ENCODE results near the gene C19orf25.
"Not testable (repeated sequence)": the region's sequence is repeated elsewhere in the genome, so short reads cannot be mapped to it uniquely, and the experiment has no call there.

The C19orf25 gene

DNA sequence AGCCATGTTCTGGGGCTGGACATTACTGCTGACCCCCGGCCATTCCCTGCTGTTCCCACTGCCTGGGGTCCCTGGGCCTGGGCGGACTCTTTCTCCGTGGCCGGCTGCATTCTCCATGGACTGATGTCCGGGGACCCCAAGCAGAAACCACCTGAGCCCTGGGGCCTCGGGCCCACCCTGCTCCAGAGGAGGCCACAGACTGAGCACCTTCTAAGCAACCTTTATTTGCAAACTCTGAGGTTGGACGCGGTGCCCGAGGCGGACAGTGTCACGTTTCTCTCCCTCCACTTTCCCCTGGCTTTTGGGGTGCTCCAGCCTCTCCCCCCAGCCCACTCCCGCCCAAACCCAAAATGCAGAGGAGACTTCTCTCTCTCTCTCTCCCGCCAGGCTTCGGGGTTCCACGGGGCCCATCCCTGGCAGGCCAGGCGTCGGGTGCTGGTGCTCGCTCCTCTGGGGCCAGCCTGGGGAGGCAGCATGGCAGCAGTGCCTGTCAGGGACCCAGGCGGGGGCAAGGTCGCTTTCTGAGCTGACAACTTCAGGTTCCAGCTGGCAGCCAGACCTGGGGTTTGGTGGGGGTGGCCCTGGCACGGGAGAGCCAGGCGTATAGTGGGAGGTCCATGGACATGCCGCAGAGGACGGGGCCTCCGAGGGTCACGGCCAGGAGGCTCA is 2.3 kb upstream of the C19orf25 start:
- DNase-seq: no peak

DNA sequence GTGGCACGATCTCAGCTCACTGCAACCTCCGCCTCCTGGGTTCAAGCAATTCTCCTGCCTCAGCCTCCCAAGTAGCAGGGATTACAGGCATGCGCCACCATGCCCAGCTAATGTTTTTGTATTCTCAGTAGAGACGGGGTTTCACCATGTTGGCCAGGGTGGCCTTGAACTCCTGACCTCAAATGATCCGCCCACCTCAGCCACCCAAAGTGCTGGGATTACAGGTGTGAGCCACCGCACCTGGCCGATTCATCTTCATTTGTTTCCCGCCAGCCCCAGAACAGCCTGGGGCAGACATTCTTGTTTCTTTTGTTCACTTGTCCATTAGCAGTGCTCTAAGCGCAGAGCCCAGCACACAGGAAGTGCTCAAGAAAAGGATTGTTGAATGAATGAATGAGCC is 2.0 kb downstream of the C19orf25 start:
- DNase-seq: not testable (repeated sequence)

DNA sequence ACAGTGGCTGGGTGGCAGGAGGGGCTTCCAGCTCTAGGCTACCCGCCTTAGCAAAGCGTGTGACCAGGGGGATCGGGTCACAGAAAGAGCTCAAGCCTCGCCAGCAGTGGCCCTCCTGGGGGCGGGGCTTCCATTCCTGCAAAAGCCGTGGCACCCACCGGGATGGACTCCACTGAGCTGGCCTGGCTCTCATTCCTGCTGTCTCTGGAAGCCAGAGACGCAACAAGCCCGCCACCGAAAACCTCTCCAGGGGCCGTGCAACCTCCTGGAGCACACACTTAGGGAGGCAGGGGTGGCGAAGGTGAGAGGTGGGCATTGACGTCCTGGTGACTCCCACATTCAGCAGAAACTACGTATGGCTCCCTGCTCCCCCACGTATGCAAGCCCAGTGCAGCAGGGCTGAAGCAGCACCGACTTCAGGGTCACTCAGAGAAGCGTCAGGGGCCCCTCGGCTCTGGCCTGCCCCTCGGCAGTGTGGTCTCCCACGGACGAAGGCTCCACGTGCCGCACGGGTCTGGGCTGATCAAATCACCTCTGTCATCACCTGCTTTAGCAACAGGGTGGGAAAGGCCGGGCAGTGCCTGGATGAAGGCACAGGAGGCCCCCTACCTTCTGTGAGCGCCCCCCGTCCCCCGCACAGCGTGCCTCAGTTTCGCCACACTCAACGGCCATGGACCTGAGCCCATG is 3.1 kb downstream of the C19orf25 start:
- DNase-seq: no peak

DNA sequence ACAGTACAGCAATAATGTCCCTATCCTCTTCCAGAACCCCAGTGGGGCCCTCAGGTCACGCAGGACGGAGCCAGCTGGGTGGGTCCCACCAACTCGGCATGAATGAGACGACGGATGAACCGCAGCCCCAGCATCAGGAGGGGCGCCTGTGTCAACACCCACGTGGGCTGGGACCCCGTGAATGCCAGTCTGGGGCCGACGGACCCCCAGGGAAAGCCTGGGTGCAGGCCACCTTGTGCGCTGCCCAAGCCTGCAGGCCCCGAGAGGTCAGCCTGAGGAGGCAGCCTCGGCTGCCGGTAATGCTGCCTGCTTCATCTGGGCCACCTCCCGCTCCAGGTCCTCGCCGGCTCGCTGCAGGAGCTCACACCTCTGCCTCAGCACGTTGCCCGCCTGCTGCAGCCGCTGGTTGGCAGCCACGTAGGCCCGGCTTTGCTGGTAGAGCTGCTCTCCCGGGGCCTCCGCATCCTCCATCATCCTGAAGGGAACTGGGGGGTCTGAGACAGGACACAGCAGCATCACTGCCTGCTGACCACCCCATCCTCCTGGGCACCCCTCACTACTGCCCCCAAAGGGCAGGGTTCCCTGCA is 4.2 kb downstream of the C19orf25 start:
- no peak for DNase-seq

DNA sequence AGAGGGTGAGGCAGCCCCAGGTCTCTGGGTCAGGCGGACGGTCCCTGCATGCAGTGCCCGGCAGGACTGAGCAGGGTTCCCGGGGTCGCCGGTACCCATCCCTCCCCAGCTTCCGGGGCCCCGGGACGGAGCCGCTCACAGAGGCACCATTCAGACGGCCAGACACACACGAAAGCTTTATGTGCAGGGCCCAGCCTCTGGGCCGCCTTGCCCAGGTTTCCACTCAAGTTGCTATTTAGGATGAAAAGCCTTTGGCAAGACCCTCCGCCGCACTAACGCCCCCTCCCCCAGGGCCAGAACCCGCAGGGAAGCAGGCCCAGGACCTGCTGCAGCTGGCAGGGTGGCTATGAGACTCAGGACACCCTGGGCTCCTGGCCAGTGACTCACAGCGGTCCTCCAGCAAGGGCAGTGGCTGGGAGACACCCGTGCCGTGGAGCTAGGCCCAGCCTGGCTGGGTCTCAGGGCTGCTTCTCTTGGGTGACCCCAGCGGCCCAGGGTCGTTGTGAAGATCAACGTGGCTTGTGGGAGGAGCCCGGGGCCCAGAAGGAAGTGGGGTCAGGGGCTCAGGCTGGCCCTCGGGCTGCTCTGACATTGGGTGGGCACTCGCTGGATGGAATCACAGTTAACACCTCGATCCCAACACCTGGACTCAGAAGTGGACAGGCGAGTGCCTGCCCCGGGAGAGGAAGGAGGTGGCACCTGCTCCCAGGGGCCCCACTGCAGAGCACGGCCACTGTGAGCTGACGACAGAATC is 4.8 kb downstream of the C19orf25 start:
- no peak for DNase-seq

DNA sequence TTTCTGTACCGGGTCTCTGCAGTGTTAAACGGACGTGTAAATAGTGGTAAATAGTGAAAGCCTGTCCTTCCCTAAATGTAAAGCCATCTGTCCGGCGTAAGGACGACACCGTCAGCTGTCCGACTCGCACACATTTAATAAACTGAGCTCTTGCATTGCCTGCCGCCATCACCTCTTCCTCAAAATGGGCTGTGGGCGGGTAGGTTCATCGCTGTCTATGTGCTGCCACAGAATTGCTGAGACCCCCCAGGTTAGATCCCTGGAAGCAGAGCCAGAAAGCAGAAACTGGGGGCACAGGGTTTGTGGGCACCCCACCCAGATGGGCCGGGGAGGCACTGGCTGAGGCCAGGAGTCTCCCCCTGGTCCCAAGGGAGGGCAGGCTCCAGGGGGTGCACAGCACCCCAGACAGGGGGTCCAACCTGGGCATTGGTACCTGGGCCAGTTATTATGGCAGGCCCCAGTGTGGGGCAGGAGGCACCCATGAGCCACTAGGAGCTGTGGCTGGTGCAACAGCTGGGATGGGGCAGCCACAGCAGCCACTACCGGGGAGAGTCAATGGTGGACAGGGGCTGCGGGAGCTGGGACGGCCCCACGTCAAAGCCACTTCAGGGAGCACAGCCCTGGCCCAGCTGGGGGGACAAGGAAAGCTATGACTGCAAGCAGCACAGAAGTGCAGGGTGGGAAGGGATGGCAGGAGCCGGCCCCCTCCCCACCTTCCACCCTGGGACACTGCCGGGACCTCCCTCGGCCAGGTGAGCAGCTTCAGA is 5.7 kb downstream of the C19orf25 start:
- DNase-seq: no peak

DNA sequence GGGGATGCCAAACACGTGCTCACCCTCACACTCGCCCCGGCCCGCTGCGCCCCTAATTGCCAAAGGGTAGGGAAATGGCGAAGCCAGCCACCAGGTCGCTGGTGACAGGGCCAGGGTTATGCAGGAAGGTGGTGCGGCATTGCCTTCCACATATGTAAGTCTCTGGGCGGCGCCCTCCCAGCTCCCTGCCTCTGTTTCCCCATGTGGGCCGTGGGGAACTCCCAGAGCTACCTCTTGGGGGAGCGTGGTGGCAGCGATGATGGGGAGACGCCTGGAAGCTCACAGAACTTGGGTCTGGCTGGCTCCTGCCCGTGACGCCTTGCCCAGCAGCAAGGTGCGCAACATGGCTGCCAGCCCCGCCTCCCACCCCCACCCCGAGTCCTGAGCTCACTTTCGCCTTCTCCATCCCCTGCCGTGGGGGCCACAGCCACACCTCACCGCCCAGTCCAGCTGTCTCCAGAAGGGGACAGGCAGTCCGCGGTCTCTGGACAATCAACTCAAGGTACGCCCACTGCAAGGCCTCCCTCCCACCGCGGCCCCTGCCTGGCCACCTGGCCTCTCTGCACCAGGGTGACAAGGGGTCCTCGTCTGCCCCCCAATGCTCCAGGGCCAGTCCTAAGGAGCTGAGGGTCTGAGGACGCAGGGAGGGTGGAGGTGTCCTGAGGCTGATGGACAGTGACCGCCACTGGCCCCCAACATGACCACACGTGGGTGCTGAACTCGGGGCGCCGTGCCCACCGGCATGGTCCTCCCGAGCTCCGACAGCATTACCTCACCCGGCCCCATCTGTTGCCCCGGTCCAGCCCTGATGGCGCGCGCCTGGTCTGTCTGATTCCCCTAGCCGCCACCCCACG is 6.6 kb downstream of the C19orf25 start:
- DNase-seq: no peak

DNA sequence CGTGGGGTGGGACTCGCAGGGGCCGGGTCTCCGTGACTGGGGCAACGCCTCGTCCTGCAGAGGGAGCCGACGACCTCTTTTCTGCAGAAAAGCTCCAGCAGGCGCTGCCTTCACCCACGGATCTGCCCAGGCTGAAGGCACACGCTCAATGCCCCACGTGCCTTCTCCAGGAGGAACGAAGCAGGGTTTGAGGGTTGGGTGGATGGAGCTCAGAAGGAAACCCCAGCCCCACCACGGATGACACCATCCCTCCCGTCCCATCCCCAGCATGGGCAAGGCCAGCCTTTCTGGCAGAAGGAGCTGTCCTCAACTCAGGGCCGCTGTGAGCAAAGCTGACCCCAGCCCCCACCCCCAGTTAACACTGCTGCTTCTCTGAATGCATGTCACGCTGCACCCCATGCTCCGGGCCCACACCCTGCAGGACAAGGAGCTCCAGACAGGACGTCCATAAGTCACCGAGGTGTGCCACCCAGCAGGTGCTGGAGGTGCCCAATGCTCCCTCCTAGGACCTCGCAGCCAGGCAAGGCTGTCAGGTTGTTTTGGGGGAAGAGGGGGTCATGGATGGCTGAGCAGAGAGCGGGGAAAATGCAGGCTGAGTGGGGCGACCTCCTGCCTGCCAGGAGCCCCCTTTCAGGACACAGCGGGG is 7.4 kb downstream of the C19orf25 start:
- peak in 1 of 2 donors; percentile 63 for DNase-seq

DNA sequence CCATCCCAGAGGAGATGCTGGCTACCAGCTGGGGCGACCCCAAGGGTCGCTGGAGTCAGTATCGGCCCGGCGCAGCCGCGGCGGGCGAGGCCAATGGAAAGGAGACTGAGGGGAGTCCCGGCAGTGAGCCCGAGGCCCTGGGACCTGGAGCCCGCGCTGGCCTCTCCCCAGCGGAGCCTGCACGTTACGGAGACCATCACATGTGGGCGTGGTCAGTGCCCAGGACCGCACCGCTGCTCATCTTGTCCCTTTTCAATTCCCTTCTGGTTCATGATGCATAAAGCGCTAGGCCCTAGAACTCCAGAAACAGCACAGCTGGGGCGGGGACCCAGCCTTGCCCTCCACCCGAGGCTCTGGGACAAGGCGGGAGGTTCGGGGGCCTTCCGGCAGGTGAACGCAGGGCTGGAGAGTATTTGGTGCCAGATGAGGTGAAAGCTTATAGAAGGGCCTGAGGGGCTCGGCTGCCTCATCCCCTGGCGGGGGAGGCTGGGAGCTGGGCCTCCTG is 8.0 kb downstream of the C19orf25 start:
- DNase-seq: no peak

DNA sequence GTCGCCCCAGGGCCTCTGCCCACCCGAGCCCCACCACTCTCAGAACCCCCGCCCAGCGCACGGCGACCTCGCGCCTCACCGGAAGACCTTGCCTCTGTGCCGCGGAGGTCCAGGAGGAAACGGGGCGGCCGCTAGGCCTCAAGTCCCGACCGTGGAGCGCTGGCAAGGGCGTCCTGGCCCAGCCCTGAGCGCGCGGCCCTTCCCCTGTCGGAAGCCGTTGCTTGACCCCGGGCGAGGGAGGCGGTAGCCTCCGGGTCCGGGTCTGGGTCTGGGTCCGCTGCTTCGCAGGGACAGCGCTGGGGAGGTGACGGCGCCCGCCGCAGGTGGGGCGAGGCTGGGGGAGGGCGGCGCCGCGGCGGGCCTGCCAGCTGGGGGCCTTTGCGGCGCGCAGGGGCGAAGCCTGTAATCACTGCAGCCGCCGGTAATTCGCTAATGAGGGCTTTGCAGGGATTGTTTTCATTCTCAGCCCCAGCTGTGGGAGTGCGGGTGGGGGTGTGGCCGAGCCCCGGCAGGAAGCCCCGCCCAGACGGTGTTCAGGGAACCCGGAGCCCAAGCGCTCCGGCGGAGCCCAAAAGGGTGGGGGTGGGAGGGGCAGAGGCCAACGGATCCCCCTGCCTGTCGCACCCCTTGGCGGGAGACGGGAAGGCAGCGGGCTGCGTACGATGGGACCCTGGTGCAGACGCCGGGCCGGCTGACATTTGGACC is 8.6 kb downstream of the C19orf25 start:
- no peak for DNase-seq

DNA sequence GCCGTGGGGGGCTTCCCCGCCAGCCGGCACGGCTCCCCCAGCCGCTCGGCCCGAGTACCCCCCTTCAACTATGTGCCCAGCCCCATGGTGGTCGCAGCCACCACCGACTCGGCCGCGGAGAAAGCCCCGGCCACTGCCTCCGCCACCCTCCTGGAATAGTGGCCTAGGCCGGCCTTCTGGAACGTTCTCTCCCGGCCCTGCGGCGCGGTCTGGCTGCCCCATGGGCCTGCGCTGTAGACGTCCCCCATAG is 9.0 kb downstream of the C19orf25 start:
- DNase-seq: no peak

DNA sequence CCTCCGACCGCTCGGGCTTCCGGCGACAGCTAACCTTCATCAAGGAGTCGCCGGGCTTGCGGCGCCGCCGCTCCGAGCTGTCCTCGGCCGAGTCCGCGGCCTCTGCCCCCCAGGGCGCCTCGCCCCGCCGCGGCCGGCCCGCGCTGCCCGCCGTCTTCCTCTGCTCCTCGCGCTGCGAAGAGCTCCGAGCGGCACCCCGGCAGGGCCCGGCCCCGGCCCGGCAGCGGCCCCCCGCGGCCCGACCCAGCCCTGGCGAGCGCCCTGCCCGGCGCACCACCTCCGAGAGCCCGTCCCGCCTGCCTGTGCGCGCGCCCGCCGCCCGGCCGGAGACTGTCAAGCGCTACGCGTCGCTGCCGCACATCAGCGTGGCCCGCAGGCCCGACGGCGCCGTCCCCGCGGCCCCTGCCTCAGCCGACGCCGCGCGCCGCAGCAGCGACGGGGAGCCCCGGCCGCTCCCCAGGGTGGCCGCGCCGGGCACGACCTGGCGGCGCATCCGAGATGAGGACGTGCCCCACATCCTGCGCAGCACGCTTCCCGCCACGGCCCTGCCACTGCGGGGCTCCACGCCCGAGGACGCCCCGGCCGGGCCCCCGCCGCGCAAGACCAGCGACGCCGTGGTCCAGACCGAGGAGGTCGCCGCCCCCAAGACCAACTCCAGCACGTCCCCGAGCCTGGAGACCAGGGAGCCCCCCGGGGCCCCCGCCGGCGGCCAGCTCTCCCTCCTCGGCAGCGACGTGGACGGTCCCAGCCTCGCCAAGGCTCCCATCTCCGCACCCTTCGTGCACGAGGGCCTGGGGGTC is 9.6 kb downstream of the C19orf25 start:
- DNase-seq: no peak

DNA sequence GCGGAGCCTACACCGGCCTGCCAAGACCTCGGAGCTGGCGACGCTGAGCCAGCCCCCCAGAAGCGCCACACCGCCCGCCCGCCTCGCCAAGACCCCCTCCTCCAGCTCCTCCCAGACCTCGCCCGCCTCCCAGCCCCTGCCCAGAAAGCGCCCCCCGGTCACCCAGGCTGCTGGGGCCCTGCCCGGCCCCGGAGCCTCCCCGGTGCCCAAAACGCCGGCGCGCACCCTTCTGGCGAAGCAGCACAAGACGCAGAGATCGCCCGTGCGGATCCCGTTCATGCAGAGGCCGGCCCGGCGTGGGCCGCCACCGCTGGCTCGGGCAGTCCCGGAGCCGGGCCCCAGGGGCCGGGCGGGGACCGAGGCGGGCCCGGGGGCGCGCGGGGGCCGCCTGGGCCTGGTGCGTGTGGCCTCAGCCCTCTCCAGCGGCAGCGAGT is 10.2 kb downstream of the C19orf25 start:
- DNase-seq: peak in 1 of 2 donors; percentile 49

DNA sequence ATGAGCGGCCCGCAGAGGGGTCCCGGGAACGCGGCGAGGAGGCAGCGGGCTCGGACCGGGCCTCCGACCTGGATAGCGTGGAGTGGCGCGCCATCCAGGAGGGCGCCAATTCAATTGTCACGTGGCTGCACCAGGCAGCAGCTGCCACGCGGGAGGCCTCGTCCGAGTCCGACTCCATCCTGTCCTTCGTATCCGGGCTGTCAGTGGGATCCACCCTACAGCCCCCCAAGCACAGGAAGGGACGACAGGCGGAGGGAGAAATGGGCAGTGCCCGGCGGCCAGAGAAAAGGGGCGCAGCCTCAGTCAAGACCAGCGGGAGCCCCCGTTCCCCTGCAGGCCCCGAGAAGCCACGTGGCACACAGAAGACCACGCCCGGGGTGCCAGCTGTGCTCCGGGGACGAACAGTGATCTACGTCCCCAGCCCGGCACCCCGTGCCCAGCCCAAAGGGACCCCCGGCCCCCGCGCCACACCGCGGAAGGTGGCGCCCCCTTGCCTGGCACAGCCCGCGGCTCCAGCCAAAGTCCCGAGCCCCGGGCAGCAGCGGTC is 10.7 kb downstream of the C19orf25 start:
- no peak for DNase-seq

DNA sequence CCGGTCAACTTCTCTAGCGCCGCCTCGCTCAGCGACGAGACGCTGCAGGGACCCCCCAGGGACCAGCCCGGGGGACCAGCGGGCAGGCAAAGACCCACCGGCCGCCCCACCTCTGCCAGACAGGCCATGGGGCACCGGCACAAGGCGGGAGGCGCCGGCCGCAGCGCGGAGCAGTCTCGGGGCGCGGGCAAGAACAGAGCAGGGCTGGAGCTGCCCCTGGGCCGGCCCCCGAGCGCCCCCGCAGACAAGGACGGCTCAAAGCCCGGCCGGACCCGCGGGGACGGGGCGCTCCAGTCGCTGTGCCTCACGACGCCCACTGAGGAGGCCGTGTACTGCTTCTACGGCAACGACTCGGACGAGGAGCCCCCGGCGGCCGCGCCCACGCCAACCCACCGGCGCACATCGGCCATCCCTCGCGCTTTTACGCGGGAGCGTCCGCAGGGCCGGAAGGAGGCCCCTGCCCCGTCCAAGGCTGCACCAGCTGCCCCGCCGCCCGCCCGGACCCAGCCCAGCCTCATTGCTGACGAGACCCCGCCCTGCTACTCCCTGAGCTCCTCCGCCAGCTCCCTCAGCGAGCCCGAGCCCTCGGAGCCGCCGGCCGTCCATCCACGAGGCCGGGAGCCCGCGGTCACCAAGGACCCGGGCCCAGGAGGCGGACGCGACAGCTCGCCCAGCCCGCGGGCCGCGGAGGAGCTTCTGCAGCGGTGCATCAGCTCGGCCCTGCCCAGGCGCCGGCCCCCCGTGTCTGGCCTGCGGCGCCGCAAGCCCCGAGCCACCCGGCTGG is 11.3 kb downstream of the C19orf25 start:
- DNase-seq: no peak

DNA sequence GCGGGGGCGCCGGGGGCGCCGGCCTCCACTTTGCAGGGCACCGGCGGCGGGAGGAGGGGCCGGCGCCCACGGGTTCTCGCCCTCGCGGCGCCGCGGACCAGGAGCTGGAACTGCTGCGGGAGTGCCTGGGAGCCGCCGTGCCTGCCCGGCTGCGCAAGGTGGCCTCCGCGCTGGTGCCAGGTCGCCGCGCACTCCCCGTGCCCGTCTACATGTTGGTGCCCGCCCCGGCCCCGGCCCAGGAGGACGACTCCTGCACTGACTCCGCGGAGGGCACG is 11.9 kb downstream of the C19orf25 start:
- DNase-seq: no peak

DNA sequence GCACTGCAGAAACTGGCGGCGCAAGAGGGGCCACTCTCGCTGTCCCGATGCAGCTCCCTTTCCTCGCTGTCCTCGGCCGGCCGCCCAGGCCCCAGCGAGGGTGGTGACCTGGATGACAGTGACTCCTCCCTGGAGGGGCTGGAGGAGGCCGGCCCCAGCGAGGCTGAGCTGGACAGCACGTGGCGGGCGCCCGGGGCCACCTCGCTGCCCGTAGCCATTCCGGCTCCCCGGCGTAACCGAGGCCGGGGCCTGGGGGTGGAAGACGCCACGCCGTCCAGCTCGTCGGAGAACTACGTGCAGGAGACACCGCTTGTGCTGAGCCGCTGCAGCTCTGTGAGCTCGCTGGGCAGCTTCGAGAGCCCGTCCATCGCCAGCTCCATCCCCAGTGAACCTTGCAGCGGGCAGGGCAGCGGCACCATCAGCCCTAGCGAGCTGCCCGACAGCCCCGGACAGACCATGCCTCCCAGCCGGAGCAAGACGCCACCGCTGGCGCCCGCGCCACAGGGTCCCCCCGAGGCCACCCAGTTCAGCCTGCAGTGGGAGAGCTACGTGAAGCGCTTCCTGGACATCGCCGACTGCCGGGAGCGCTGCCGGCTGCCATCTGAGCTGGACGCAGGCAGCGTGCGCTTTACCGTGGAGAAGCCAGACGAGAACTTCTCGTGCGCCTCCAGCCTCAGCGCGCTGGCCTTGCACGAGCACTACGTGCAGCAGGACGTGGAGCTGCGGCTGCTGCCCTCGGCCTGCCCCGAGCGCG is 12.4 kb downstream of the C19orf25 start:
- no peak for DNase-seq

DNA sequence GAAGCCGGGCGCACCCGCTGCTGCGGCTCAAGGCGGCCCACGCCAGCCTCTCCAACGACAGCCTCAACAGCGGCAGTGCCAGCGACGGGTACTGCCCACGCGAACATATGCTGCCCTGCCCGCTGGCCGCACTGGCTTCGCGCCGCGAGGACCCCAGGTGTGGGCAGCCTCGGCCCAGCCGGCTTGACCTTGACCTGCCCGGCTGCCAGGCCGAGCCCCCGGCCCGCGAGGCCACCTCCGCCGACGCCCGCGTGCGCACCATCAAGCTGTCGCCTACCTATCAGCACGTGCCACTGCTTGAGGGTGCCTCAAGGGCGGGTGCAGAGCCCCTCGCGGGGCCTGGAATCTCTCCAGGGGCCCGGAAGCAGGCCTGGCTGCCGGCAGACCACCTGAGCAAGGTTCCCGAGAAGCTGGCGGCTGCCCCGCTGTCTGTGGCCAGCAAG is 13.0 kb downstream of the C19orf25 start:
- no peak for DNase-seq
